HepG2 (cell line): ENCODE results near the gene DUS1L. TPM values are rescaled to one million over a fixed set of nuclear protein-coding genes. Genes with fewer than 3 reads are reported as not detected.

Source experiments
- CSRNP2 ChIP-seq: sonication (generic); formaldehyde crosslinking; conservative IDR thresholded peaks from 2 replicates; pipeline ENCODE4 v1.8.0; 2022; ENCODE audit warnings: low read depth, missing genetic modification reagents
- GTF2F1 ChIP-seq: fragments of 150-350 bp; IDR thresholded peaks from 2 replicates; pipeline ENCODE4 v1.6.1; 2014; ENCODE audit warnings: low read length
- HMG20B ChIP-seq: conservative IDR thresholded peaks from 2 replicates; pipeline ENCODE4 v1.6.1; 2016; ENCODE audit warnings: missing genetic modification reagents, missing compliant biosample characterization
- HNRNPLL ChIP-seq: fragments of 200-400 bp; formaldehyde crosslinking; IDR thresholded peaks from 2 replicates; pipeline ENCODE4 v1.6.1; 2017; ENCODE audit warnings: mild to moderate bottlenecking, low read depth, low read length; ENCODE audit not compliant: poor library complexity, severe bottlenecking
- KLF16 ChIP-seq, 2 experiments: sonication (generic) in 1 of 2; formaldehyde crosslinking in 1 of 2; IDR thresholded peaks; 2 replicates each; pipeline versions ENCODE4 v1.6.1 to v1.8.0; 2016 to 2023; ENCODE audit warnings: missing genetic modification reagents in 2 of 2, missing compliant biosample characterization in 1 of 2
- MYNN ChIP-seq: sonication (generic); formaldehyde crosslinking; IDR thresholded peaks from 2 replicates; pipeline ENCODE4 v1.4.0; 2020; ENCODE audit warnings: mild to moderate bottlenecking, low read depth, missing genetic modification reagents
- REL ChIP-seq: sonication (generic); formaldehyde crosslinking; conservative IDR thresholded peaks from 2 replicates; pipeline ENCODE4 v1.8.0; 2022; ENCODE audit warnings: mild to moderate bottlenecking, missing genetic modification reagents, moderate library complexity
- REST ChIP-seq, 2 experiments: IDR thresholded peaks; 2 replicates each; pipeline ENCODE4 v1.6.1; 2011 to 2012; ENCODE audit warnings: low read length in 2 of 2, borderline replicate concordance in 1 of 2, low read depth in 1 of 2, mild to moderate bottlenecking in 1 of 2, moderate library complexity in 1 of 2
- RNF2 ChIP-seq: fragments of 450-650 bp; conservative IDR thresholded peaks from 2 replicates; pipeline ENCODE4 v1.6.1; 2016; ENCODE audit warnings: low read depth
- RXRA ChIP-seq: sonication (generic); formaldehyde crosslinking; IDR thresholded peaks from 2 replicates; pipeline ENCODE4 v1.5.1; 2020; ENCODE audit warnings: missing genetic modification reagents
- SIX4 ChIP-seq: sonication (generic); formaldehyde crosslinking; IDR thresholded peaks from 2 replicates; pipeline ENCODE4 v1.4.0; 2020; ENCODE audit warnings: missing genetic modification reagents
- SNAPC5 ChIP-seq: sonication (generic); formaldehyde crosslinking; IDR thresholded peaks from 2 replicates; pipeline ENCODE4 v1.8.1; 2023; ENCODE audit warnings: mild to moderate bottlenecking, missing genetic modification reagents, borderline replicate concordance
- ZFP41 ChIP-seq: sonication (generic); formaldehyde crosslinking; IDR thresholded peaks from 2 replicates; pipeline ENCODE4 v1.4.0; 2020; ENCODE audit warnings: mild to moderate bottlenecking, missing genetic modification reagents, borderline replicate concordance
- ZNF432 ChIP-seq: sonication (generic); formaldehyde crosslinking; IDR thresholded peaks from 2 replicates; pipeline ENCODE4 v1.5.0; 2020; ENCODE audit warnings: missing genetic modification reagents, mild to moderate bottlenecking, borderline replicate concordance
- ZZZ3 ChIP-seq: sonication (generic); formaldehyde crosslinking; IDR thresholded peaks from 2 replicates; pipeline ENCODE4 v1.4.0; 2020; ENCODE audit warnings: missing genetic modification reagents, mild to moderate bottlenecking, borderline replicate concordance
- polyA plus RNA-seq, 8 experiments: library from polyadenylated mRNA; depleted of rRNA in 3 of 8; stranded (reverse) in 7 of 8; unstranded in 1 of 8; fragments of >200 nt; fragmentation: Illumina TruSeq in 4 of 8; extraction: Trizol in 4 of 8; gene quantifications; 2 replicates each; pipeline versions ENCODE4 v1.2.1 to v1.2.3, GENCODE V29; 2011 to 2016; ENCODE audit warnings: low read depth in 4 of 8, missing spikeins in 1 of 8, mixed read lengths in 1 of 8; ENCODE audit not compliant: insufficient read depth in 1 of 8
- total RNA-seq, 5 experiments: library from RNA; depleted of rRNA; stranded (reverse); fragments of >200 nt; fragmentation: Illumina TruSeq; extraction: Trizol; gene quantifications; 2 replicates each; pipeline ENCODE4 v1.2.3, GENCODE V29; 2016; ENCODE audit warnings: low read depth in 1 of 5
- TF ChIP-seq, protein P1 (sequence below): IDR thresholded peaks from 2 replicates; pipeline ENCODE4 v1.6.1; 2016; ENCODE audit warnings: low read depth, borderline replicate concordance
- TF ChIP-seq, protein P2 (sequence below): sonication (generic); formaldehyde crosslinking; IDR thresholded peaks from 2 replicates; pipeline ENCODE4 v1.4.0; 2020; ENCODE audit warnings: missing genetic modification reagents

The DUS1L gene
- total and polyA plus RNA-seq, 2 of the 13 experiments (the other 11 are each of a cell fraction or from before 2014, with no cell fraction given) = 81.0 to 109 TPM

GRCh38 chr17:82039695-82040299 lies 25.8 kb downstream of the DUS1L start (continued):
- no peak for TF ChIP-seq ZFP41 (CRISPR knock-in tag)
- TF ChIP-seq HNRNPLL = no peak
- no peak for TF ChIP-seq REL (CRISPR knock-in tag)
- 0 out of 2 replicates have a peak, but pooled peaks have one; percentile 30 for TF ChIP-seq ZZZ3 (CRISPR knock-in tag)
- no peak for TF ChIP-seq SNAPC5 (CRISPR knock-in tag)
- no peak for TF ChIP-seq REST (IDR thresholded peaks at IDR 0.05; ENCODE audit: borderline replicate concordance in 1 of 2, low read depth in 1 of 2, low read length in 2 of 2)
- no peak for TF ChIP-seq SIX4 (CRISPR knock-in tag)
- TF ChIP-seq RNF2 = no peak
- TF ChIP-seq, protein P1, sequence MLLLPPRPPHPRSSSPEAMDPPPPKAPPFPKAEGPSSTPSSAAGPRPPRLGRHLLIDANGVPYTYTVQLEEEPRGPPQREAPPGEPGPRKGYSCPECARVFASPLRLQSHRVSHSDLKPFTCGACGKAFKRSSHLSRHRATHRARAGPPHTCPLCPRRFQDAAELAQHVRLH (CRISPR knock-in tag) = no peak
- TF ChIP-seq RXRA (CRISPR knock-in tag) = peak; percentile 62
- TF ChIP-seq KLF16 (CRISPR knock-in tag; IDR thresholded peaks at IDR 0.05) = 0 out of 4 replicates have a peak, but pooled peaks of 1 of the 2 experiments have one; percentile 44
- no peak for TF ChIP-seq MYNN
- TF ChIP-seq ZNF432 (CRISPR knock-in tag) = no peak
- no peak for TF ChIP-seq HMG20B (CRISPR knock-in tag)
- no peak for TF ChIP-seq GTF2F1
- TF ChIP-seq, protein P2, sequence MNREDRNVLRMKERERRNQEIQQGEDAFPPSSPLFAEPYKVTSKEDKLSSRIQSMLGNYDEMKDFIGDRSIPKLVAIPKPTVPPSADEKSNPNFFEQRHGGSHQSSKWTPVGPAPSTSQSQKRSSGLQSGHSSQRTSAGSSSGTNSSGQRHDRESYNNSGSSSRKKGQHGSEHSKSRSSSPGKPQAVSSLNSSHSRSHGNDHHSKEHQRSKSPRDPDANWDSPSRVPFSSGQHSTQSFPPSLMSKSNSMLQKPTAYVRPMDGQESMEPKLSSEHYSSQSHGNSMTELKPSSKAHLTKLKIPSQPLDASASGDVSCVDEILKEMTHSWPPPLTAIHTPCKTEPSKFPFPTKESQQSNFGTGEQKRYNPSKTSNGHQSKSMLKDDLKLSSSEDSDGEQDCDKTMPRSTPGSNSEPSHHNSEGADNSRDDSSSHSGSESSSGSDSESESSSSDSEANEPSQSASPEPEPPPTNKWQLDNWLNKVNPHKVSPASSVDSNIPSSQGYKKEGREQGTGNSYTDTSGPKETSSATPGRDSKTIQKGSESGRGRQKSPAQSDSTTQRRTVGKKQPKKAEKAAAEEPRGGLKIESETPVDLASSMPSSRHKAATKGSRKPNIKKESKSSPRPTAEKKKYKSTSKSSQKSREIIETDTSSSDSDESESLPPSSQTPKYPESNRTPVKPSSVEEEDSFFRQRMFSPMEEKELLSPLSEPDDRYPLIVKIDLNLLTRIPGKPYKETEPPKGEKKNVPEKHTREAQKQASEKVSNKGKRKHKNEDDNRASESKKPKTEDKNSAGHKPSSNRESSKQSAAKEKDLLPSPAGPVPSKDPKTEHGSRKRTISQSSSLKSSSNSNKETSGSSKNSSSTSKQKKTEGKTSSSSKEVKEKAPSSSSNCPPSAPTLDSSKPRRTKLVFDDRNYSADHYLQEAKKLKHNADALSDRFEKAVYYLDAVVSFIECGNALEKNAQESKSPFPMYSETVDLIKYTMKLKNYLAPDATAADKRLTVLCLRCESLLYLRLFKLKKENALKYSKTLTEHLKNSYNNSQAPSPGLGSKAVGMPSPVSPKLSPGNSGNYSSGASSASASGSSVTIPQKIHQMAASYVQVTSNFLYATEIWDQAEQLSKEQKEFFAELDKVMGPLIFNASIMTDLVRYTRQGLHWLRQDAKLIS (CRISPR knock-in tag) = no peak
- TF ChIP-seq CSRNP2 (CRISPR knock-in tag) = no peak
